ENCODE data around the gene RNH1. TPM values are rescaled to one million over a fixed set of nuclear protein-coding genes. Genes with fewer than 3 reads are reported as not detected.

Gene RNH1
- total RNA-seq, 2 experiments from 2014 or later = 65.5 to 65.7 TPM

DNA sequence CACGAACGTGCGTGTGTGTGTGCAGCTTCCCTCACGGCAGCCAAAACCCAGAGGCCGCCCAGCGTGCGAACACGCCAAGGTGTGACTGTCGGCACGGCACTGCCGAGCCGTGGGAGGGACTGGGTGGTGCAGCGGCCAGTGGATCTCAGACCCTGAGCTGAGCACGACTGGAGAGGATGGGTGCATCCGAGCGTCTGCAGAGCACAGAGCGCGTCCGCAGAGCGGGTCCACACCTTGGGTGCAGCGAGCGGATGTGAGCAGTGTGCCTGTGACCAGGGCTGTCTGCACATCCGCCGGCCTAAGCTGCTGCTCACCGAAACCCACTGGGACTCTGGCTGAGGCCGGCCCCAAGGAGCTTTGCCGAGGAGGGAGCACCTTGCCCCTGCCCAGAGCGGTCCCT is 34.2 kb downstream of the RNH1 start:
- POLR2A ChIA-PET = interaction anchor here (0.6 kb wide), 1 partner anchor 445 kb away, joined by 3 read pairs; no protein-coding TSS in a partner anchor
- no TSS peak for BruUV-seq (replicated peaks)
- H4K20me1 ChIP-seq (ENCODE audit: insufficient read depth, low read length) = no peaks in the 10 kb centered on the region
- H3K4me3 ChIP-seq (ENCODE audit: low read depth, low read length, poor library complexity, severe bottlenecking) = no peak overlapping the region
- H3K9me3 ChIP-seq (ENCODE audit: low read length) = no peaks in the 10 kb centered on the region
- H3K79me2 ChIP-seq (ENCODE audit: insufficient read depth, low read depth, low read length) = no peaks in the 10 kb centered on the region
- no peak for TF ChIP-seq EZH2phosphoT487 (IDR thresholded peaks at IDR 0.05; ENCODE audit: borderline replicate concordance, low read depth, low read length)
- TF ChIP-seq, protein P1, sequence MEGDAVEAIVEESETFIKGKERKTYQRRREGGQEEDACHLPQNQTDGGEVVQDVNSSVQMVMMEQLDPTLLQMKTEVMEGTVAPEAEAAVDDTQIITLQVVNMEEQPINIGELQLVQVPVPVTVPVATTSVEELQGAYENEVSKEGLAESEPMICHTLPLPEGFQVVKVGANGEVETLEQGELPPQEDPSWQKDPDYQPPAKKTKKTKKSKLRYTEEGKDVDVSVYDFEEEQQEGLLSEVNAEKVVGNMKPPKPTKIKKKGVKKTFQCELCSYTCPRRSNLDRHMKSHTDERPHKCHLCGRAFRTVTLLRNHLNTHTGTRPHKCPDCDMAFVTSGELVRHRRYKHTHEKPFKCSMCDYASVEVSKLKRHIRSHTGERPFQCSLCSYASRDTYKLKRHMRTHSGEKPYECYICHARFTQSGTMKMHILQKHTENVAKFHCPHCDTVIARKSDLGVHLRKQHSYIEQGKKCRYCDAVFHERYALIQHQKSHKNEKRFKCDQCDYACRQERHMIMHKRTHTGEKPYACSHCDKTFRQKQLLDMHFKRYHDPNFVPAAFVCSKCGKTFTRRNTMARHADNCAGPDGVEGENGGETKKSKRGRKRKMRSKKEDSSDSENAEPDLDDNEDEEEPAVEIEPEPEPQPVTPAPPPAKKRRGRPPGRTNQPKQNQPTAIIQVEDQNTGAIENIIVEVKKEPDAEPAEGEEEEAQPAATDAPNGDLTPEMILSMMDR (conservative IDR thresholded peaks at IDR 0.05; ENCODE audit: low read length) = no peak
- DNase-seq (ENCODE audit: low spot score) = no peak
- no peaks in the 10 kb centered on the region for H3K4me1 ChIP-seq (ENCODE audit: insufficient read depth, low read length, poor library complexity, severe bottlenecking)
- H3K27ac ChIP-seq (ENCODE audit: low read depth, low read length, poor library complexity, severe bottlenecking) = no peak overlapping the region
- no peaks in the 10 kb centered on the region for H3K36me3 ChIP-seq (ENCODE audit: insufficient read depth, low read length)
- intact Hi-C loops (cut with micrococcal nuclease; ENCODE audit: unreplicated experiment) = no loop called here
- no peak overlapping the region for H2AFZ ChIP-seq (ENCODE audit: low read length)
- CTCF ChIA-PET (ENCODE audit: unreplicated experiment) = no interaction called here
- no peak overlapping the region for H3K4me2 ChIP-seq (ENCODE audit: low read length)
- no peaks in the 10 kb centered on the region for H3K9me2 ChIP-seq (ENCODE audit: insufficient read depth, low read length)

DNA sequence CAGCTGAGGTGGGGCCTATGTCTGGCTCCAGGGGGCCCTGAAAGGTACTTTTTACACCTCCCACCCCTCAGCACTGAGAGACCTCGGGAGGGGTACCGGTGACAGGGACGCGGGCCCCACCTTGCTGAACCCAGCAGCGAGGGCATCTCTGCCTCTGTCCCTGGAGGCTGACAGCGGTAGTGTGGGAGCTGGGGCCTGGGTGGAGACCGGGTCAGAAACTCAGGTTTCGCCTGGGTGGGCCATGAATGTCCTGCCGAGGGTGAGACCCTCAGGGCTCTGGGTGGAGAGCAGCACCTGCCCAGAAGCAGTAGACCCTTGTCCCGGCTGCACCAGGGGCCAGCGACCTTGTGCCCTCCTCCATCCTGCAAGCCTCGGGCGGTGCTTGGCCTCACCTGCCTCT is 34.8 kb downstream of the RNH1 start:
- no peak for DNase-seq (ENCODE audit: low spot score)
- ChIA-PET CTCF (ENCODE audit: unreplicated experiment) (no interaction called here), POLR2A (no interaction called here)
- Histone ChIP-seq H3K4me3 (ENCODE audit: low read depth, low read length, poor library complexity, severe bottlenecking) (no peak overlapping the region), H3K4me1 (ENCODE audit: insufficient read depth, low read length, poor library complexity, severe bottlenecking) (no peaks in the 10 kb centered on the region), H3K9me2 (ENCODE audit: insufficient read depth, low read length) (no peaks in the 10 kb centered on the region), H2AFZ (ENCODE audit: low read length) (no peak overlapping the region), H3K36me3 (ENCODE audit: insufficient read depth, low read length) (no peaks in the 10 kb centered on the region), H3K4me2 (ENCODE audit: low read length) (no peak overlapping the region), H3K9me3 (ENCODE audit: low read length) (no peaks in the 10 kb centered on the region), H3K27ac (ENCODE audit: low read depth, low read length, poor library complexity, severe bottlenecking) (no peak overlapping the region), H3K79me2 (ENCODE audit: insufficient read depth, low read depth, low read length) (no peaks in the 10 kb centered on the region), H4K20me1 (ENCODE audit: insufficient read depth, low read length) (no peaks in the 10 kb centered on the region)
- TF ChIP-seq EZH2phosphoT487 (IDR thresholded peaks at IDR 0.05; ENCODE audit: borderline replicate concordance, low read depth, low read length) = no peak
- TF ChIP-seq, protein P1 (conservative IDR thresholded peaks at IDR 0.05; ENCODE audit: low read length) = no peak
- BruUV-seq (replicated peaks) = no TSS peak
- intact Hi-C loops (cut with micrococcal nuclease; ENCODE audit: unreplicated experiment) = no loop called here

DNA sequence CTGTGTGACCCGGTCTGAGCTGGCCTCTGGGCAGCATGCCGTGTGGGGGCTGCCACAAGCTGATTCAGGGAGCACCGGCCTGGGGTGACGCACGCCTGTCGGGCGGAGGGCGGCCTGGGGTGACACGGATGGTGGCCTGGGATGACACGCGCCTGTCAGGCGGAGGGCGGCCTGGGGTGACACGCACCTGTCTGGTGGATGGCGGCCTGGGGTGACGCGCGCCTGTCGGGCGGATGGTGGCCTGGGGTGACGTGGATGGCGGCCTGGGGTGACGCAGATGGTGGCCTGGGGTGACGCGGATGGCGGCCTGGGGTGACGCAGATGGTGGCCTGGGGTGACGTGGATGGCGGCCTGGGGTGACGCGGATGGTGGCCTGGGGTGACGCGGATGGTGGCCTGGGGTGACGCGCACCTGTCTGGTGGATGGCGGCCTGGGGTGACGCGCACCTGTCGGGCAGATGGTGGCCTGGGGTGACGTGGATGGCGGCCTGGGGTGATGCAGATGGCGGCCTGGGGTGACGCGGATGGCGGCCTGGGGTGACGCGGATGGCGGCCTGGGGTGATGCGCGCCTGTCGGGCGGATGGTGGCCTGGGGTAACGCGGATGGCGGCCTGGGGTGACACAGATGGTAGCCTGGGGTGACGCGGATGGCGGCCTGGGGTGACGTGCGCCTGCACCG is 35.4 kb downstream of the RNH1 start:
- H3K9me2 ChIP-seq (ENCODE audit: insufficient read depth, low read length) = no peaks in the 10 kb centered on the region
- no peaks in the 10 kb centered on the region for H3K79me2 ChIP-seq (ENCODE audit: insufficient read depth, low read depth, low read length)
- H3K27ac ChIP-seq (ENCODE audit: low read depth, low read length, poor library complexity, severe bottlenecking) = no peak overlapping the region
- no peaks in the 10 kb centered on the region for H3K4me1 ChIP-seq (ENCODE audit: insufficient read depth, low read length, poor library complexity, severe bottlenecking)
- no peak overlapping the region for H3K4me2 ChIP-seq (ENCODE audit: low read length)
- H3K36me3 ChIP-seq (ENCODE audit: insufficient read depth, low read length) = no peaks in the 10 kb centered on the region
- no peaks in the 10 kb centered on the region for H3K9me3 ChIP-seq (ENCODE audit: low read length)
- ChIA-PET POLR2A (no interaction called here), CTCF (ENCODE audit: unreplicated experiment) (no interaction called here)
- TF ChIP-seq, protein P1 (conservative IDR thresholded peaks at IDR 0.05; ENCODE audit: low read length) = no peak
- no peak for TF ChIP-seq EZH2phosphoT487 (IDR thresholded peaks at IDR 0.05; ENCODE audit: borderline replicate concordance, low read depth, low read length)
- no peak overlapping the region for H3K4me3 ChIP-seq (ENCODE audit: low read depth, low read length, poor library complexity, severe bottlenecking)
- no peaks in the 10 kb centered on the region for H4K20me1 ChIP-seq (ENCODE audit: insufficient read depth, low read length)
- no peak overlapping the region for H2AFZ ChIP-seq (ENCODE audit: low read length)
- intact Hi-C loops (cut with micrococcal nuclease; ENCODE audit: unreplicated experiment) = no loop called here
- BruUV-seq (replicated peaks) = no TSS peak
- DNase-seq (ENCODE audit: low spot score) = no peak

Data from OCI-LY7 (cell line).